ENCODE data around the gene INIP.

The INIP gene, protein sequence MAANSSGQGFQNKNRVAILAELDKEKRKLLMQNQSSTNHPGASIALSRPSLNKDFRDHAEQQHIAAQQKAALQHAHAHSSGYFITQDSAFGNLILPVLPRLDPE

DNA sequence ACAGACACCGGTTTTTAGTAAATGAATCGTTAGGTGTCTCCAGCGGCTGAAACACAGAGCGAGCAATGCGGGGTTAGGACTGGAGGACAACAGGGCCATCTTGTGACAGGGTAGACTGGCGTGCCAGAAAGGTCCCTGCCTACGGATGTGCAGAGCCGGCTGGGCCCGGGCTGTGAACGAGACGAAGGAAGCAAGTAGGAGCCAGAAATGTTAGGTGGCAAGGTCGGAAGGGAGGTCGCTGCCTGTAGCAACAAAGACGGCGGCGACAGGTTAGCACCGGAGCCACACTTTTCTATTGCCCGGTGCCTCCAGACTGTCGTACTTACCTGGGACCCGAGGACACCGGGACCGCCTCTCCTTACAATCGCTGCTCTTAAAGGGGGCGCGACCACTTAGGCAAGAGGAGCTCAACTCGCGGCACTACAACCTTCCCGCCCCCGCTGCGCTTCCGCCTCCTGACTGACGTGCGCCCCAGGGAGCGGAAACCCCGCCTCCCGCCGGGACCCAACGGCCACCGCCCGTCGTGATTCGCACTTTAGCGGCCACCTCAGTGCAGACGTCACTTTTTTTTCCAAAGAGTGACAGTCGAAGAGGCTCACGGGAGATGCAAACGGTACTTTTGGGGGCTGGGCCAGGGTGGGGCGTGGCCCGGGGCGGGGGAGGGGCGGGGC lies at the start of gene INIP:
TSS of gene INIP (minus strand) at position 457 of the 671 bp plus-strand sequence. CDS start 1,632 bp downstream, outside the sequence.
- DNase-seq = peak; percentile 97

DNA sequence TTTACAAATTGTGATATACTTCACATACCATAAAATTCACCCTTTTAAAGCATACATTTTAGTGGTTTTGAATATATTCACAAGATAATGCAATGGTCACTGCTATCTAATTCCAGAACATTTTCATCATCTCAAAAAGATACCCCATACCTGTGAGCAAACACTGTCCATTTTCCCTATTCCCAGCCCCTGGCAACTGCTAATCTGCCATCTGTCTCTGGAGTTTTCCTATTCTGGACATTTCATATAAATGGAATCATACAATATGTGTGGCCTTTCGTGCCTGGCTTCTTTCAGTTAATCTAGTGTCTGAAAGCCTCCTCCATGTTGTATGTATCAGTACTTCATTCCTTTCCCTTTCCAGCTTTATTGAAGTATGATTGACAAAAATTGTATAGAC lies 47.4 kb upstream of the INIP start:
- no peak for DNase-seq

DNA sequence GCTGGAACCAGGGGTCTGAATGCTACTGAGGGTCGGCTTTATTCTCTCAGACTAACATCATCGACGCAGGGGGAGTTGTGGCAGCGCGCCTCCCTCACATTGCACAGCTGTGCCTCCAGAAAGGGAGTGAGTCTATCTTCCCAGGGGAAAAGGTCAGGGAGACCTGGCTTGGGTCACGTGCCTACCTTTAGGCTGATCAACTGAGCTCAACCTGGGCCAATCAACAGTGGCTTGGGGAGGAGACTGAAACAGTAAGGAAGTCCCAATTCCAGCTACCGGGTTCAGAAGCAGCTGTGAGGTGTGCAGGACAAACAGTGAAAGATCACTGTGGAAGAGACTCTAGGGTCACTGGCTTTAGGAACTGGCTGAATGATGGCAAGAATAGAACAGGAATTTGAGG lies 46.9 kb upstream of the INIP start:
- DNase-seq = no peak

DNA sequence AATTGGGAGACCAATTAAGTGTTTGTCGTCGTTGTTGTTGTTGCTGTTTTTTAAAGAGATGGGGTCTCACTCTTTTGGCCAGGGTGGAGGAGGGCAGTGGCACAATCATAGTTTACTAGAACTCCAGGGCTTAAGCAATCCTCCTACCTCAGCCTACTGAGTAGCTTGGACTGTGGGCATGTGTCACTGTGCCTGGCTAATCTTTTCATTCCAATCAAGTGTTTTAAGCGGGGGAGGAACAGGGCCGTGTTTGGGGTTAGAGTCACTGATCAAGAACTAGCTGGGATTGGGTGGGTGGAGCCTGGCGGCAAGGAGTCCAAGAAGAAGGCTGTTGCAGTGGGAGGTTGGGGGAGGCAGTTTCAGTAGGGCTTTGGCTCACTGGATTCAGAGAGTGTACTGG lies 46.4 kb upstream of the INIP start:
- no peak for DNase-seq

DNA sequence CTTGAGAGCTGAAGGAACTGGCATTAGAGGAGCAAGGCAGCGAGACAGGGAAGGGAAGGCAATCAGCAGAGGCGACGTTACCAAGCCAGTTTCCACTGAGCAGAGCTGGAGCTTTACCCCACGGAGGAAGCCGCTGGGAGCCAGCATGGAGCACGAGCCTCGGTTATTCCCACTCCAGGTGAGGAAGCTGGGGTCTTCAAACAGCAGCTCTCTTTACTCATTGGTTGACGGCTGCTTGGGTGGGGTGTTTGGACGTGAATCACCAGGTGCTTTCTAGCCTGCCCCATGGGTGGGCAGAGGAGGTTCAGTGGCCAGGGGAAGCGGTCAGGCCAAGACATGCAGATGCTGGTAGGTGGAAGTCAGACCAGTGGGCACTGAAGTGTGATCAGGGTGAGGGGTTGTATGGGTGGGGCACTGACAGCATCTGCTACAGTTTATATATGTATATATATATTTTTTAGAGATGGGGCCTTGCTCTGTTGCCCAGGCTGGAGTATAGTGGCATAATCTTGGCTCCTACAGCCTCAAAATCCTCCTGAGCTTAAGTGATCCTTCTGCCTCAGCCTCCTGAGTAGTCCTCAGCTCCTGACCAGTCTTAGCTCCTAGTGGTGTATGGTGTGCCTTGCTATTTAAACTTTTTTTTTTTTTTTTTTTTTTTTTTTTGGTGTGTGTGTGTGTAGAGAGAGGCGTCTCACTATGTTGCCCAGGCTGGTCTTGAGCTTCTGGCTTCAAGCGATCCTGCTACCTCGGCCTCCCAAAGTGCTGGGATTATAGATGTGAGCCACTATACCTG lies 45.0 kb upstream of the INIP start:
- no peak for DNase-seq

DNA sequence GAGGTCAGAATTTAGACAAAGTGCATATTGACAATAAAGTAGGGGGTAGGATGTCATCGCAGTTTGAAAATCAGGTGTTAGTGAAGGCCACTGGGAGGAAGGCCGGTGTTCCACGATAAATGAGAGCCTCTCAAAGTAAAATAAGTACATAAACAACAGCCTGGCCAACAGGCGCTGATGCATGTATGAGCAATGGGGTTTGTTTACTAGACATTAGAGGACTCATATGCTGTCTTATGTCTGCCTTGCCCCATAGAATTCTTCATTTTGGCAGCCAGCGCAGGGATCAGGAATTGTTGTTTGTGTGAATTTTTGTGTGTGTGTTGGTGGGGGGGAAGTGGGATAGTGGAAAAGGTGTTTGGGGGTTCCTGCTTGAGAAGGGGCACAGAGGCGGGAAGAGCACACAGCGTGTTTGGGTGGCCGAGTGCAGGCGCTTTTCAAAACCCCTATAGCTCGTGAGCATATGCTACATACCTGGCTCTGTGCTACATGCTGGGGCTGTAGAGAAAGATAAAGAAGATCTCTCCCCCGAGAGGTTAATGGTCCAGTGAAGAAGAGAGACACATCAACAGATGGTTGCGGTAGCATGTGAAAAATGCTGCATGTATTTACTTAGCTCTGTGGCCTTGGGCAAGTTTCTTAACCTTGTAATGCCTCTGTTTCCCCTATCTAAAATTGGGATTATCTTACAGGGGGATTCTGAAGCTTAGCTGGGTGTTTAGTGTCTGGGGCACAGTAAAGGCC lies 44.2 kb upstream of the INIP start:
- DNase-seq = no peak

DNA sequence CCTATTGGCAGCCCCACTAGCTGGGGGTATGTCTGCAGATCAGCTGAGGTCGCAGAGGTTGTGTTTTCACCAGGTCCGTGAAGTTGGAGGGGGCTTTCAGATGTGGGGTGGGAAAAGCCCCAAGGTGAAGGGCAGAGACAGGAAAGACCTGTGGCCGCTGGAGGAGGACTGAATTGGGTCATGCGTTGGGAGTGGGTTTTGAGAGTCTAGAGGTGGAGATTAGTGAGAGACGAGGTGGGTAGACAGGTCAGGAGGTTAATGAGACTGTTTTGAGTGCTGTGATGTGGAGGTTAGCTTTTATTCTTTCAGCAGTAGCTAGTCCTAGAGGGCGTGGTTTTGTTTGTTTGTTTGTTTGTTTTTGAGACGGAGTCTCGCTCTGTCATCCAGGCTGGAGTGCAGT lies 42.9 kb upstream of the INIP start:
- DNase-seq = no peak

DNA sequence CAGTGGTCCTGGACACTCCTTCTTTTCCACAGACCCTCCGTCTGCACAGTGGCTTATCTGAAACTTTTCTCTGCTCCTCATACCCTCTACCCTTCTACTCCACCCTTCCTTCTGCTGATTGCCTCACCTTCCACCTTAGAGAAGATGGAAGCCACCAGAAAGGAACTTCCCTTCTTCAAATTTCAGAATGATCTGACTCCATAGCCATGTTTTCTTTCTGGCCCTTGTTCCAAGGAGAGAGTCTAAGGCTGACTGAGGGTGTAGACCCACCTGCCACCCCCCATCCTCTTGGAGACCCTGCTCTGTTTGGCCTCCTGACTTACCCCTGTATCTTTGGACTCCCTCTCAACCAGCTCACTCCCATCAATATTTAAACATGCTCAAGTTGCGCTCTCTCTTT lies 40.0 kb upstream of the INIP start:
- no peak for DNase-seq

DNA sequence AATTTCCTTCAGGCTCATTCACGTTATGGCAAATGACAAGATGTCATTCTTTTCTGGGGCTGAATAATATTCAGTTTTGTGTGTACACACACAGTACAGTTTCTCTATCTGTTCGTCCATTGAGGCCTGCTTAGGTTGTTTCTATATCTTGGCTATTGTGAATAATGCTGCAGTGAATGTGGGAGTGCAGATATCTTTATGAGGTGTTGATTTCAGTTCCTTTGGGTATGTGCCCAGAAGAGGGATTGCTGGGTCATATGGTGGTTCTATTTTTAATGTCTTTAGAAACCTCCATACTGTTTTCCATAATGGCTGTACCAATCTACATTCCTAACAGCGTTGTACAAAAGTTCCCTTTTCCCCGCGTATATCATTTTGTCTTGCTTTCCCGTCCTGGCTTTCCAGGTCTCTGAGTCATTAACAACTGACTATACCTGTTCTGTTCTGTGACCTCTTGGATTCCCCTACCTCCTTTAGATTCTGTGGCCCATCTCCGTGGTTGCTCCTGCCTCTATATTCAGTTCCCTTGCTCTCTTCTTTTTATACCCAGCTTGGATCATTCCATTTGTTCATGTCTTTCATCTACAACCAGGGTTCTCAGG lies 39.5 kb upstream of the INIP start:
- no peak for DNase-seq

DNA sequence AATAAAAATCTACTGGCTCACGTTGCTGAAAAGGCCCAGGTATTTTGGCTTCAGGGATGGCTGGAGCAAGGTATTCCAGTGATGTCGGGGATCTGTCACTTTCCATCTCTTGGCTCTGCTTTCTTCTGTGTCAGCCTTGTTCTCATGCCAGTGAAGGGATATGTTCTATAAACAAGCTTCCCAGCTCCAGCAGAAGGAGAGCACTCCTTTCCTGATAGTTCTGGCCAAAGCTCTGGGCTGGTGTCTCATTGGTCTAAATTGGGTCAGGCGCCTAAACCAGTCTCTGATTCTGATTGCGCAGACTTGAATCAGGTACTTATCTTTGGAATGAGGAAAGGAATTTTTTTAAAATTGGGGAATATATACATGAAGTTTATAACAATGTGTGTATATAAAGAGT lies 37.8 kb upstream of the INIP start:
- no peak for DNase-seq

DNA sequence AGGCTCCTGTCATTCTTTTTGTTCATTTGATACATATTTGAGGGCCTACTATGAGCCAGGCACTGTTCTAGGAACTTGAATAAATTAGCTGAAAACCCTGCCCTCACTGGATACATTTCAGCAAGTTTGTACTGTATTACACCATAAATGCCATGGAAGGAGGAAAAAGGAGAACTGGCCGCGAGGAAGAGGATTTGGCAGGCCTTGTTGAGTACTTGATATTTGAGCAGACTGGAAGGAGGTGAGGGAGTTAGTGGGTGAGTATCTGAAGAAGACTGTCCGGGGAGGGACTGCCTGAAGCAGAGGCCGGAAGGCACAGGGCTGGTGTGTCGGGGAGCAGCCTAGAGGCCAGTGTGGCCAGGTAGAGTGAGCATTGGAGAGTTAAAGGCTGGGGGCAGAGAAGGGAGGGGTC lies 37.1 kb upstream of the INIP start:
- no peak for DNase-seq

DNA sequence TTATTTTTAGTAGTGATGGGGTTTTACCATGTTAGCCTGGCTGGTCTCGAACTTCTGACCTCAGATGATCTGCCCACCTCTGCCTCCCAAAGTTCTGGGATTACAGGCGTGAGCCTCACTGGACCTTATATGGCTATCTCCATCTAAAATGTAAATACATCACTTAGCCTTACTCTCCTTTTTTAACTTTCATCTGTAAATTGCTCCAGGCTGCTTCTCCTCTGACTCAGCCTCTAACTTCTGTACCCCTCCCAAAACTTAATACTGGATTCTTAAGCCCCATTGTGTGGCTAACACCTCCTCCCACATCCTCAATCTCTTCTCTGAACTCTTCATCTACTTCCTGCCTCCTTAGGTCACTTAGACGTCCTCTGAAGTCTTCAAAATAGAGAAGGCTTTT lies 36.7 kb upstream of the INIP start:
- no peak for DNase-seq

DNA sequence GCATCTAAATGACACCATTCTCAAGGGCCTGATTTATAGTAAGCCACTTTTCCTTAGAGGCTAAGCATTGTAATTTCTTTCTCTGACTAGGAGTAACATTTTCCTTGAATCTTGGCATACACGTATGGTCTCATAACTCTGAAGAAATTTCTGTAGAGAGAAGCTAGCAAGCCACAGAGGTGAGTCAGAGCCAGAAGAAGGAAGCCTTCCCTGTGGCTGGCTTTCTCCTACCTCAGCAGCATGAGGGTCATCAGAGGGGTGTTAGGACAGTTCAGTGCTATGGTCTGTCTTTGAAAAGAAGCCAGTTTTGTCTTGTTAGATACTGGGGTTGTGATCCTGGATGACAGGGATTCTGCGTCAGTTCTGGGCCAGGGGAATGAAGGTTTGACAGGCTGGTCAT lies 35.8 kb upstream of the INIP start:
- DNase-seq = no peak

DNA sequence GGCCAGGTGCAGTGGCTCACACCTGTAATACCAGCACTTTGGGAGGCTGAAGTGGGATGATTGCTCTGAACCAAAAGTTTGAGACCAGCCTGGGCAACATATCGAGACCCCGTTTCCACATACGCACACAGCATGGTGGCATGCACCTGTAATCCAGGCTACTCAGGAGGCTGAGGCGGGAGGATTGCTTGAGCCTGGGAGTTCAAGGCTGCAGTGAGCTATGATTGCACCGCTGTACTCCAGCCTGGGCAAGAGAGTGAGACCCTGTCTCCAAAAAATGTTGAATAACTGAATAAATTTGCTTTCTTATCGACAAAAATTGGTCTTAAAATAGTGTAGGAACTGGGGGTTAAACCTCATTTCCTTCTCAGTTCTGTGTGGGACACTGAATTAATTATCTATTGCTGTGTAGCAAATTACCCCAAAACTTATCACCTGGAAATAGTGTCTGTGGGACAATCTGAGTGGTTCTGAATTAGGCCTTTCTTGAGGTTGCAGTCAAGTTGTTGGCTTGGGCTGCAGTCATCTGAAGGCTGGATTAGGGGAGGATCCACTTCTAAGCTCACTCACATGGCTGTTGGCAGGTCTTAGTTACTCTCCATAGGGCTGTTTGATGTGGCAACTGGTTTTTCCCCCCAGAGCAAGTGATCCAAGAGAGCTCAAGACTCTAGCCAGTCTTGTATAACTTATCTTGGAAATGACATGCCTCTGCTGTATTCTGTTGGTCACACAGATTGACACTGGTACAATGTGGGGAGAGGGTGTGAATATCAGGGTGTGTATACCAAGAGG lies 34.6 kb upstream of the INIP start:
- no peak for DNase-seq

DNA sequence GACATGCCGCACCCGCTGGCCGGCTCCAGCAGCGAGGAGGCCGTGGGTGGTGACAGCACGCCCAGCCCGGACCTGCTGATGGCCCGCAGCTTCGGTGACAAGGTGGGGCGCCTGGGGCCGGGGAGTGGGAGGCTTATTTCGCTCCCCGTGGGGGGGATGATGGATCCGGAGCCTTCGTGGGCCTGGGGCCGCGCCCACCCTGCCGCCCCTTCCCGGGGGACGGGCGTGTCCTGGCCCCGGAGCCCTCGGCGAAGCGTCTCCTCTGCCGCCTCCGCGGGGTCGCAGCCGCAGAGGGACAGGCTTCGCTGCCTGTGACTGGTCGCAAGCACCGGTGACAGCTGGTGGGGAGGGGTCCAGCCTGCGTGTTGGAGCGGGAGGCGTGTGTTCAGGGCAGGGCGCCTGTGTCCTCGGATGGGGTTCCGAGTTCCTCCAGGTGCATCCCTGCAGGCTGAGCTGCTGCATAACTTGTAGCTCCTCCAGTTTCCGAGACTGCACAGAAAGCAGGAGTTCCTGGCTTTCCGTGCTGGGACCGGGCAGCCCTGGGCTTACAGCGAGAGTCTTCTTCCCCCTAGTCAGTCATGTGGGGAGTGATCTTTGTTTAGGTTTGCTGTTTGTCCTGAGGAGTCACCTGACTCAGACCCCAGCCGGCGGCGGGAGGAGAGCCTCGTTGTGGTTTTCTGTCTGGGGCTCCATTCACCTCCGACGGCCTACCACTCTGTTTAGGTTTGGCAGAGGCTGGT lies 33.3 kb upstream of the INIP start:
- peak; percentile 47 for DNase-seq

DNA sequence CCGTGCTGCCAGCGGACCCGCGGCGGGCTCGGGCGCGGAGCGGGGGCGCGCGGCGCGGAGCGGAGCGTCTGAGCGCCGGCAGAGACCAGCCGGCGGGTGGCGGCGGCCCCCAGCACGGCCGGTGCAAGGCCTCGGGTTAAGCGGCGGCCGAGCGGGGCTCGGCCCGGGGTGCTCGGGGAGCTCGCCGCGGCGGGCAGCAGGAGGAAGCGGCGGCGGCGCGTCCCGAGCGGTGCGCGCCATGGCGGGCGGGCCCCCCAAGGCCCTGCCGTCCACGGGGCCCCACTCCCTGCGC lies 32.8 kb upstream of the INIP start:
- no peak for DNase-seq

DNA sequence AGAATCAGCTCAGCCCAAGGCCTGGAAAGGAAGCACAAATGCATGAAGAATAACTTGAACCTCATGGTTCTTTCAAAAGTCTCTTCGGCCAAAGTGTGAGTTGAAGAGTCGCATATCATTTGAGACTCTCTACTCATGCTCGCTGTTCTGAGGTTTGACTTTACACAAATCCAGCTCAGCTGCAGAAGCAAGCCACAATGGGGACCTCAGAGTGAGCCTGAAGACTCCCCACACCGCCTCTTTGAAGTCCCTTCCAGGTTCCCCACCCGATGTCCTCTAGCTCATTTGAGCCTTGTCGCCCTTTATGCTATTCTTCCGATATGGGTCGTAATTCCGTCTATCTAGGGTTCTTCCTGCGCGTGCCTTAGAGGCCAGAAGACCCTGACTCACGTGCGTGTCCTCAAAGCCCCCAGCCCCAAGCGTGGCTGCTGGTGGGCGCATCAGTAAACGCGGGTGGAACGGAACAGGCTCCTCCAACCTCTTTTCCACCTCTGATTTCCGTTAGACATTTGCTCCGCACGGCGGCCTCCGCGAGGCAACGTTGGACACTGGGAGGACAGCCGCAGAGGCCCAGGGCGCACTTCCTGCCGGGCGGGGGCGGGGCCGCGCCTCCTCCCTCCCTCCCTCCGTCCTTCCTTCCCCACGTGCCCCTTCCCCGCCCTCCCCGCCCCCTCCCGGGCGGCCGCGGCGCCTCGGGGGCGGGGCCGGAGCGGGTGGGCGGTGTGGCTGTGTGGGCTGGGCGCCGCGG lies 32.3 kb upstream of the INIP start, which contains the start of gene SNX30:
TSS of gene SNX30 (plus strand) at position 745 of the 748 bp plus-strand sequence. CDS start 242 bp downstream, outside the sequence.
- DNase-seq = peak; percentile 77

DNA sequence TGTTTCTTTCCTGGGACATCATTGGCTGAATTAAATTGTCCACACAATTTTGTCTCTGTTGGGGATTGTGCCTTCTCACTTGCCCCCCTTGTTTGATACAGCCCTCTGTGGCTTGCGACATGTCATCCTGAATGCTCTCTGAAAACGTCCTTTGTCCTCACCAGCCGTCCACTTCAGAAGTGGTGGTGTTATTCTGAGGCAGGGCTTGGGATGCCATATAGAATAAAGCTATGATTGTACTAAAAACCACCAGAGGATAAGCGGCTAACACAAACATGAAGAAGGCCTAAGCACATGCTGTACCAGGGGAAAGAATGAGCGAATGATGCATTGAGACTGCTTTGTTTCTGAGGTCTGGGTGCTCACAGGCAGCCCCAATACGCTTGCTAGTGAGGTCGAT lies 29.2 kb upstream of the INIP start:
- DNase-seq = no peak

DNA sequence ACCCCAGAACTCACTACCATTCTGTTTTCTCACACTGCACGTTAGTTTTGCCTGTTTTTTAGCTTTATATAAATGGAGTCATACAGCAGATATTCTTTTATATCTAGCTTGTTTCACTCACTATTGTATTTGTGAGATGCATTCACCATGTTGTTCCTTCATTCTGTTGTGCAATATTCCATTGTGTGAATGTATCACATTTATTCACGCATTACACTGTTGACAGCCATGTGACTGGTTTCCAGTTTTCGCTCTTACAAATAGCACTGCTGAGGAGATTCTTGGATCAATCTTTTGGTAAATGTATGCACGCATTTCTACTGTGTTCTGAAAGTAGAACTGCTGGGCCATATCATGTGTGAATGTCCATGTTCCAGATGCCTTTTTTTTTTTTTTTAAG lies 26.3 kb upstream of the INIP start:
- DNase-seq = no peak

DNA sequence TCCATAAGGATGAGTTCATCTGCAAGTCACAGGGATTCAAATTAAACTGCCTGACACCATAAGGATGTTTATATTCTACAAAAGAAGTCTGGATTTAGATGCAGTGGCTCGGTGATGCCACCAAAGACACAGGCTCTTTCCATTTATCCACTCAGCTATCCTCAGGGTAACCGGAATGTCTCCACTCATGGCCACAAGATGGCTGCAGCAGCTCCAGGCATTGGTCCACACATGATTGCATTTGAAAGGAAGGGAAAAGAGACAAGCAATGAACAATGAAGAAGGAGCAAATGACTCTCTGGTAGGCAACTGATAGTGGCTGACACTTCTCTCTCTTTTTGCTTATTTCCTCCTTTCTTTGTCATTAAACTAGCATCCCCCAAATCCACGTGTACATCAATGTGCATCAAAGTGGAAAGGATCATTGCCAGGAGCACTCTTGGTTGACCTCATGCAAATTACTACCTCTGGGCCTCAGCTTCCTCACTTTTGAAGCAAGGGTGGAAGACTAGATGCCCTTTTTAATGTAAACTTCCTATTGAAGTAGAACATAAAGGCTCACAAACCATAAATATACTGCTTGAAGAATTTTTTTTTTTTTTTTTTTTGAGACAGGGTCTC lies 25.4 kb upstream of the INIP start:
- DNase-seq = no peak

DNA sequence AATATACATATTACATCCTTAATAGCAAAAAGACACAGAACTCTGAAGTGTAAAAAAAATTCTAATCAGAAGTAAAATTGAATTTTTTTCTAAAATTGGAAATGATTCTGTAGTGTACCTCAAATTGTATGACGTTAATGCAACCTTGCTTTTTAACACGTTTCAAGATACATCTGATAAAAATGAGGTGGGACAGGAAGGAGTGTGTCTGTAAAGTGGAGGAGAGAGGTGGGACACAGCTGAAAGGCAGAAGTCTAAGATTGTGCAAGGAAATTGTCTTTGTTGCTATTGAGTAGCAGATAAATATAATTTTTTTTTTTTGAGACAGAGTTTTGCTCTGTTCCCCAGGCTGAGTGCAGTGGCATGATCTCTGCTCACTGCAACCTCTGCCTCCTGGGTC lies 17.0 kb upstream of the INIP start:
- no peak for DNase-seq
